Measurements from ENCODE around the gene SPHK2. TPM values are rescaled to one million over a fixed set of nuclear protein-coding genes. Genes with fewer than 3 reads are reported as not detected.

The SPHK2 gene
- total RNA-seq, 2 donors from 2014 or later = 99.5 to 114 TPM

- Histone ChIP-seq H3K9ac (ENCODE audit: extremely low read depth, low read length, poor library complexity, severe bottlenecking) (no peak overlapping the region), H3K36me3 (ENCODE audit: control insufficient read depth, insufficient read depth, low read length) (no peaks in the 10 kb centered on the region), H3K4me1 (ENCODE audit: control insufficient read depth, insufficient read depth, low read length) (no peaks in the 10 kb centered on the region), H3K27ac (ENCODE audit: low read depth, low read length) (no peak overlapping the region), H3K9me3 (ENCODE audit: control insufficient read depth, low read length) (no peaks in the 10 kb centered on the region), H3K4me3 (ENCODE audit: low read length) (no peak overlapping the region), H3K27me3 (ENCODE audit: control insufficient read depth, insufficient read depth, low read length, poor library complexity, severe bottlenecking) (no peaks in the 10 kb centered on the region)
- WGBS, 2 experiments (ENCODE audit: insufficient coverage in 1 of 2, insufficient read length in 1 of 2) = 89 to 94% methylated on average over 5 to 6 of the region's 6 CpGs
- no peak for TF ChIP-seq CTCF (conservative IDR thresholded peaks at IDR 0.05)
- no peak overlapping the region for H3K27ac Mint-ChIP-seq
- H3K4me3 Mint-ChIP-seq = no peak overlapping the region
- H3K9me3 Mint-ChIP-seq = no peaks in the 10 kb centered on the region
- H3K27me3 Mint-ChIP-seq (ENCODE audit: insufficient read depth) = peaks cover 8% of the 10 kb centered on the region
- H3K4me1 Mint-ChIP-seq = peaks cover 4% of the 10 kb centered on the region
- DNase-seq = no peak
- no peaks in the 10 kb centered on the region for H3K36me3 Mint-ChIP-seq (ENCODE audit: low read depth)
These were observed 23.5 kb upstream of the SPHK2 start for GRCh38 chr19:48595833-48596232.

GRCh38 chr19:48596237-48596636, 23.1 kb upstream of the SPHK2 start:
- TF ChIP-seq CTCF (conservative IDR thresholded peaks at IDR 0.05) = no peak
- Mint-ChIP-seq H3K4me3 (no peak overlapping the region), H3K27me3 (ENCODE audit: insufficient read depth) (peaks cover 4% of the 10 kb centered on the region), H3K36me3 (ENCODE audit: low read depth) (no peaks in the 10 kb centered on the region), H3K9me3 (no peaks in the 10 kb centered on the region), H3K4me1 (peaks cover 4% of the 10 kb centered on the region), H3K27ac (no peak overlapping the region)
- Histone ChIP-seq H3K4me1 (ENCODE audit: control insufficient read depth, insufficient read depth, low read length) (no peaks in the 10 kb centered on the region), H3K9me3 (ENCODE audit: control insufficient read depth, low read length) (no peaks in the 10 kb centered on the region), H3K36me3 (ENCODE audit: control insufficient read depth, insufficient read depth, low read length) (no peaks in the 10 kb centered on the region), H3K27me3 (ENCODE audit: control insufficient read depth, insufficient read depth, low read length, poor library complexity, severe bottlenecking) (no peaks in the 10 kb centered on the region), H3K27ac (ENCODE audit: low read depth, low read length) (no peak overlapping the region), H3K9ac (ENCODE audit: extremely low read depth, low read length, poor library complexity, severe bottlenecking) (no peak overlapping the region), H3K4me3 (ENCODE audit: low read length) (no peak overlapping the region)
- no peak for DNase-seq
- WGBS, 2 experiments (ENCODE audit: insufficient coverage in 1 of 2, insufficient read length in 1 of 2) = 89 to 93% methylated on average over 2 to 4 of the region's 4 CpGs

- Histone ChIP-seq H3K27ac (ENCODE audit: low read depth, low read length) (no peak overlapping the region), H3K4me3 (ENCODE audit: low read length) (no peak overlapping the region), H3K9ac (ENCODE audit: extremely low read depth, low read length, poor library complexity, severe bottlenecking) (no peak overlapping the region), H3K27me3 (ENCODE audit: control insufficient read depth, insufficient read depth, low read length, poor library complexity, severe bottlenecking) (no peaks in the 10 kb centered on the region), H3K4me1 (ENCODE audit: control insufficient read depth, insufficient read depth, low read length) (no peaks in the 10 kb centered on the region), H3K36me3 (ENCODE audit: control insufficient read depth, insufficient read depth, low read length) (no peaks in the 10 kb centered on the region), H3K9me3 (ENCODE audit: control insufficient read depth, low read length) (no peaks in the 10 kb centered on the region)
- no peak for DNase-seq
- no peaks in the 10 kb centered on the region for H3K9me3 Mint-ChIP-seq
- peaks cover 3% of the 10 kb centered on the region for H3K27me3 Mint-ChIP-seq (ENCODE audit: insufficient read depth)
- no peak for TF ChIP-seq CTCF (conservative IDR thresholded peaks at IDR 0.05)
- peaks cover 4% of the 10 kb centered on the region for H3K4me1 Mint-ChIP-seq
- no peaks in the 10 kb centered on the region for H3K36me3 Mint-ChIP-seq (ENCODE audit: low read depth)
- no peak overlapping the region for H3K4me3 Mint-ChIP-seq
- 88 to 95% methylated on average over 30 to 39 of the region's 39 CpGs for WGBS, 2 experiments (ENCODE audit: insufficient coverage in 1 of 2, insufficient read length in 1 of 2)
- H3K27ac Mint-ChIP-seq = no peak overlapping the region
These were observed 22.4 kb upstream of the SPHK2 start for GRCh38 chr19:48596679-48597465.

Measured in endodermal cell (in vitro differentiated cells).